HAP-1 (cell line): ENCODE results near the gene NANOS2.
"Not testable (repeated sequence)": the region's sequence is repeated elsewhere in the genome, so short reads cannot be mapped to it uniquely, and the experiment has no call there.

Experiments used
- DNase-seq, 2 experiments: peaks; one replicate each; pipeline ENCODE4 v3.0.0-alpha.2; 2016 to 2020; ENCODE audit warnings: low spot score in 2 of 2
- H3K27me3 ChIP-seq: fragments of 250-450 bp; sonication (Bioruptor Pico); 2 replicates; pipeline ENCODE4 v1.5.1; 2020; ENCODE audit warnings: low read depth, mild to moderate bottlenecking, moderate library complexity
- H3K36me3 ChIP-seq: fragments of 250-450 bp; sonication (Bioruptor Pico); replicated peaks from 2 replicates; pipeline ENCODE4 v1.5.1; 2020; ENCODE audit warnings: mild to moderate bottlenecking
- H3K4me1 ChIP-seq: fragments of 250-450 bp; sonication (Bioruptor Pico); 2 replicates; pipeline ENCODE4 v1.5.1; 2020; ENCODE audit warnings: mild to moderate bottlenecking
- H3K4me3 ChIP-seq: fragments of 250-450 bp; sonication (Bioruptor Pico); 2 replicates; pipeline ENCODE4 v1.5.1; 2020; ENCODE audit warnings: mild to moderate bottlenecking, moderate library complexity
- H3K9me3 ChIP-seq: fragments of 250-450 bp; sonication (Bioruptor Pico); 2 replicates; pipeline ENCODE4 v1.5.1; 2020; ENCODE audit warnings: mild to moderate bottlenecking, moderate library complexity
- in situ Hi-C: fragments of 300-500 bp; cut with MboI; formaldehyde crosslinking; loops from 3 replicates; pipeline ENCODE4 v1.14.3; 2020; ENCODE audit warnings: low sequenced_read_pairs, inconsistent platforms, mixed read lengths

The NANOS2 gene

GRCh38 chr19:45870798-45871197 is 43.8 kb downstream of the NANOS2 start:
- DNase-seq = no peak
- no peaks in the 10 kb centered on the region for H3K36me3 ChIP-seq
- no peaks in the 10 kb centered on the region for H3K4me1 ChIP-seq
- no peak overlapping the region for H3K4me3 ChIP-seq
- peaks cover 15% of the 10 kb centered on the region for H3K27me3 ChIP-seq
- no peaks in the 10 kb centered on the region for H3K9me3 ChIP-seq
- in situ Hi-C loops = no loop called here

GRCh38 chr19:45867241-45867640 is 47.3 kb downstream of the NANOS2 start:
- H3K4me1 ChIP-seq, in situ Hi-C loops, H3K4me3 ChIP-seq, H3K36me3 ChIP-seq, H3K9me3 ChIP-seq, DNase-seq: not testable (repeated sequence)
- H3K27me3 ChIP-seq = peaks cover 37% of the 10 kb centered on the region

GRCh38 chr19:45866400-45867176 is 48.0 kb downstream of the NANOS2 start:
- no peak for DNase-seq
- H3K4me1 ChIP-seq = no peaks in the 10 kb centered on the region; the same call in 1 of the 2 replicates
- H3K4me3 ChIP-seq = no peak overlapping the region
- in situ Hi-C loops = no loop called here
- H3K9me3 ChIP-seq = no peaks in the 10 kb centered on the region
- H3K27me3 ChIP-seq = peaks cover 37% of the 10 kb centered on the region
- no peaks in the 10 kb centered on the region for H3K36me3 ChIP-seq

- no peak overlapping the region for H3K4me3 ChIP-seq
- no peak for DNase-seq
- in situ Hi-C loops = no loop called here
These were observed 49.2 kb downstream of the NANOS2 start for GRCh38 chr19:45865269-45865948.

GRCh38 chr19:45864629-45865082 is 49.9 kb downstream of the NANOS2 start:
- no peaks in the 10 kb centered on the region; the same call in 1 of the 2 replicates for H3K4me1 ChIP-seq
- H3K27me3 ChIP-seq = peaks cover 37% of the 10 kb centered on the region
- H3K36me3 ChIP-seq = no peaks in the 10 kb centered on the region; the same call in 1 of the 2 replicates
- H3K4me3 ChIP-seq = peak overlapping the region; percentile 8; the same call in 1 of the 2 replicates
- in situ Hi-C loops = no loop called here
- no peaks in the 10 kb centered on the region for H3K9me3 ChIP-seq
- no peak for DNase-seq

More at GRCh38 chr19:45865269-45865948, 49.2 kb downstream of the NANOS2 start:
- no peaks in the 10 kb centered on the region for H3K9me3 ChIP-seq
- H3K4me1 ChIP-seq = no peaks in the 10 kb centered on the region; the same call in 1 of the 2 replicates
- peaks cover 37% of the 10 kb centered on the region for H3K27me3 ChIP-seq
- no peaks in the 10 kb centered on the region for H3K36me3 ChIP-seq

GRCh38 chr19:45863840-45864628 is 50.5 kb downstream of the NANOS2 start, which contains the start of gene FOXA3:
Gene FOXA3 (plus strand): TSS chr19:45864326. CDS start chr19:45864457, 131 bp downstream.
- Histone ChIP-seq H3K4me1 (no peaks in the 10 kb centered on the region; the same call in 1 of the 2 replicates), H3K9me3 (no peaks in the 10 kb centered on the region), H3K4me3 (peak within 1 kb of the TSS; percentile 77), H3K27me3 (peaks cover 37% of the 10 kb centered on the region), H3K36me3 (peaks cover 5% of the 10 kb centered on the region)
- DNase-seq = peak in 1 of 2 experiments; percentile 63
- in situ Hi-C loops = no loop called here

GRCh38 chr19:45863335-45863839 is 51.2 kb downstream of the NANOS2 start:
- peaks cover 11% of the 10 kb centered on the region for H3K36me3 ChIP-seq
- peaks cover 37% of the 10 kb centered on the region for H3K27me3 ChIP-seq
- no peak for DNase-seq
- H3K4me3 ChIP-seq = peak overlapping the region; percentile 77
- no peaks in the 10 kb centered on the region; the same call in 1 of the 2 replicates for H3K4me1 ChIP-seq
- in situ Hi-C loops = no loop called here
- no peaks in the 10 kb centered on the region for H3K9me3 ChIP-seq
